ENCODE data around the gene RPL29. TPM values are rescaled to one million over a fixed set of nuclear protein-coding genes. Genes with fewer than 3 reads are reported as not detected.

The RPL29 gene
- total RNA-seq, 1 donor from 2014 or later = 1,352 TPM

DNA sequence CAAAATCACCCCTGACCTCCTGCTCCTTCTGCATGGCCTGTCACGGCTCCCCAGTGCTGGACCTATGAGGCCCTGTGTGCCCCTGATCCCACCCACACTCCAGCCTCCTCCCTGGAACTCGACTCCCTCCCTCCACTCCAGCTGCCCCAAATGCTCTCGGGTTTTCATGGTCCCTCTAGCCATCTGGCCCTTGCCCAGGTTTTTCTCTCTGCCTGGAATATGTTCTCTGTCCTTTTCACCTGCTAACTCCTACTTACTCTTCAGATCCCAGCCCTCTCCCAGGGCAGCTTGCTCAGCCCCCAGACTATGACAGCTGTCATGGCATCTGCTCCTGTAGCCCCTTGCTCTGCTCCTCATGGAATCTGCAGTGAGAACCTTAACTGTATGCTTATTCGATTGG lies 30.3 kb upstream of the RPL29 start:
- intact Hi-C loops (cut with micrococcal nuclease) = no loop called here

DNA sequence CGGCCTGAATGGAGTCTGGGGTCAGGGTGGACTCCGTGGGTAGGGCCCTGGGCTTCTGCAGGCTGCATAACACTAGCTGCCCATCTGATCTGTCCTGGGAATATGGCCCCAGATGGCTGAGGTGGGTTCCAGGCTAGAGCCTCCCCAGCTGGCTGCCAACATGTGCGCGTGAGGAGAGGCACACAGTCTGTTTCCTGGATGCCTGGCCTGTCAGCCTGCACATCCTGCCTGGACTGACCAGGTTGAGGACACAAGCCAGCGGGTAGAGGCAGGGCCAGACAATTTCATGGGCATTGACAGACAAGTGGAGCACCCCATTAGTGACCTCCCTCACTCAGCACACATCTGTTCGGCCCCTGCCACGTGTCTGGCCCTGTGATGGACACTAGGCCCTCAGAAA lies 29.8 kb upstream of the RPL29 start:
- intact Hi-C loops (cut with micrococcal nuclease) = no loop called here

DNA sequence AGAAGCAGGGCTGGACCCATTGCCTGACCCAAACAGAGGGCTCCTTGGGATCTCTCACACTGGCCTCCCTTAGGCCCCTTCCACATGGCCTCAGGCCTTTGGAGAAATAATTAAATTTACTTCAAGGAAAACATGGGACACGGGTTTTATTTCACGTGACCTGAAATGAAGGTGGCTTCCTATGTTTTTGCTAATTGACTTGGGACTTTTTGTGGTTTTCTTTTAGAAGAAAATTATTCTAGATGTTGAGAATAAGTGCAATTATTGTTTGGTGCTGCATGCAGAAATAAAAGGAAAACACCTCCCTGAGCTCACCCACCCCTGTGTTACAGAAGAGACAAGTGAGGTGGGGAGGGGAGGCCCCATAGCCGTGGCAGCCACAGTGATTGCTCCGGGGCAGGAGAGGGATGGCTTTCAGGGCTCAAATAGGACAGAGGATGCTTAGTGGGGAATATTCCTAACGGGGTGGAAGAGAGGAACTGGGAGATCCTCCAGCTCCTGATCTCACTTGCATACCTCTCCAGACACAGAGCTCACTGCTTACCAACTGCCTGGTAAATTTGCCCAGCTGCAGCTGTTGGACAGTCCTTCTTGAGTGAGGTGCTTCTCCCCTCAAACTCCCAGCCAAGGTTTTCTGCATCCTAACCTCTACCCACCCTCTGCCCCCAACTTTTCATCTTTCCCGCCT lies 29.2 kb upstream of the RPL29 start:
- intact Hi-C loops (cut with micrococcal nuclease) = no loop called here

DNA sequence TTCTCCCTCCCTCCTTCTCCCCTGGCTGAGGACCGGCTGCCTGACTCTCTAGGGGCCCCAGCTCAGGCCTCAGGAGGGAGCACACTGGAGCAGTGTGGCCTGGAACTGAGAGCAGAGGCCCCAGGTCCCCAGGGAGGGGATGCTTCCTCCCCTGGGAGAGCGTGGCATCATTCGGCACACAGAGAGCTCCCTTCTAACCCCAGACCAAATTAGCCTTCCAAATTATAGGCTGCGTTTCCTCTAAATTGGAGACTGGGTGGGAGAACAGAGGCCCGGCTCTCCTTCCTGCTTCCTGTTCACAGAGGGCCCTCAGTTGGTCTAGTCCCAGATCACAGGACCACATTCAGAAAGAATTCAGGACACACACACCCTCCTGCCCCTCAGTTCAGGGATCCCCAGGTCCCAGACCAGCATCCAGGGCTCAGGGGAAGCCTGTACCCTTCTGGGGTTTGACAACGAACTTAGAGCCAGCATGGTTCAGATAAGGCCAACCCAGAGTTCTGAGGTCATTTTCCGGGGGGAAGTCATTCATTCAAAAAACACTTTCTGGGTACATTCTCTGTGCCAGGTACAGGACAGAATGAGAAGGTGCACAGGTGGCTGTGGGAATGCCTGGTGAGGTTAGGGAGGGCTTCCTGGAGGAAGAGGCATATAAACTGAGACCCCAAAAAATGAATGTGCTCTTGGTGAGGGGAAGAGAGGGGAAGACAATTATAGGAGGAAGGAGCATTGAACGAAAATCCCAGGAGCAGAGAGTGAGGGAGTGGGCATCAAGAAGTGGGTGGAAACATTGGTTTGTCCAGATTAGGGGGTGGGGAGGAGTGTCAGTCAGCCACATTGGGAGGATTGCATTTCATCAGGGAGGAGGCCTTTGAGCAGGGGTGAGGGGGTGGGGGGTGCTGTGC lies 28.4 kb upstream of the RPL29 start:
- intact Hi-C loops (cut with micrococcal nuclease) = no loop called here

DNA sequence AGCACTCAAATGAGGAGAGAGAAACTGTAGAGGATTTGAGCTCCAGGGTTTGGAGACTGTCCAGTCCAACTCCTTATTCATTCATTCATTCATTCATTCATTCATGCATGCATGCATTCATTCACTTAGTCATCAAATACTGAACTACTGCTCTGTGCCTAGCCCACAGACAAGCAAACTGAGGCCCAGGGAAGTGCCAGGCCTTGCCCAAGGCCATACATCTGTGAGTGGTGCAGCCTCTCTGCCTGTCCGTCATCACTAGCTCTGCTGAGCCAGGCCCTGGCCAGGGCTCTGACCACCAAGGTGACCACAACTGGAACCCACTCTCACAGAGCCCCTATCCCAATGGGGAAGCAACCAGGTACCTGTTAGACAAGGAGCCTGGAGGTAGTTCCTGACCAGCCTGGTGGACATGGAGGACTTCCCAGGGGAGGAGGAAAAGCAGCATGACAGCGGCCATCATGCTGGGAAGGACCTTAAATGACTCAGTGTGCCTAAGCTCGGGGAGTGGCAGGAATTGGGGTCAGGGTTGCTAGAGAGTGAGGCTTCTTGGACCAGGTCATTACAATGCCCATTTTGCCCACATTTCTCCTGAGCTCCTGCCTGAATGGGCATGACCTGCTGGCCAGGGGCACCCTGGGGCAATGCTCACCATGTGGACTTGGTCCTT lies 27.5 kb upstream of the RPL29 start:
- intact Hi-C loops (cut with micrococcal nuclease) = no loop called here

DNA sequence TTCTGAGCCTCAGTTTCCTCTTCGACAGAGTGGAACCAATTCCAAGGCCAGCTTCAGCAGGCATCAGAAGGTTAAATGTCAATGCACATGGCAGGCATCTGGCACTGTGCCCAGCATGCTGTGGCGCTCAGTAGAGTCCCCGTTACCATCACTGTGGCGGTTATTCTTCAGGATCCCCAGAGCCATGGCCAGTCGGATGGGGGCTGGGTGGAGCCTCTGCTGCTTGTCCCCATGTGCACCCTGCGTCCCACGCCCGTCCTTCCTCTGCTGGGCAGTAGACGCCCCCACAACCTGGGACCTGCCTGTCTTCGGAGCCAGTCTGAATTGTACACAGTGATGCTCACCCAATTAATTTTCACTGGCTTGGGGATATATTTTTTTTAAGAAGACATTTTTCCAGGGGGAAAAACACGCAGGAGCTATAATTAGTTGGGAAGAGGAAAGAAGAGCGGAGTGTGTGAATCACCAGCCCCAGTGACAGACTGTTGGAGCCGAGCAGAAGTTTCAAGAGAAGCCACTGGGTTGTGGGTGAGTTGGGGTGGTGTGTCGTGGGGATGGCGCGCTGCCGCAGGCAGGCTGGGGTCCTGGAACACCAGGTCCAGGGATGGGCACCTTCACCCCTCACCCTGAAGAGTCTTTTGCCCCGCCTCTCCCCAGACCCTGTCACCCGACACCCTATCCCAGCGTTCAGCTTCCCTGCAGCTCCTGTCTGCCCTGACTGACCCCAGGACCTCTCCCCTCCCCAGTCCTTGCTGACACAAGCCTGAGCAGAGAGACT lies 26.8 kb upstream of the RPL29 start:
- intact Hi-C loops (cut with micrococcal nuclease) = no loop called here

DNA sequence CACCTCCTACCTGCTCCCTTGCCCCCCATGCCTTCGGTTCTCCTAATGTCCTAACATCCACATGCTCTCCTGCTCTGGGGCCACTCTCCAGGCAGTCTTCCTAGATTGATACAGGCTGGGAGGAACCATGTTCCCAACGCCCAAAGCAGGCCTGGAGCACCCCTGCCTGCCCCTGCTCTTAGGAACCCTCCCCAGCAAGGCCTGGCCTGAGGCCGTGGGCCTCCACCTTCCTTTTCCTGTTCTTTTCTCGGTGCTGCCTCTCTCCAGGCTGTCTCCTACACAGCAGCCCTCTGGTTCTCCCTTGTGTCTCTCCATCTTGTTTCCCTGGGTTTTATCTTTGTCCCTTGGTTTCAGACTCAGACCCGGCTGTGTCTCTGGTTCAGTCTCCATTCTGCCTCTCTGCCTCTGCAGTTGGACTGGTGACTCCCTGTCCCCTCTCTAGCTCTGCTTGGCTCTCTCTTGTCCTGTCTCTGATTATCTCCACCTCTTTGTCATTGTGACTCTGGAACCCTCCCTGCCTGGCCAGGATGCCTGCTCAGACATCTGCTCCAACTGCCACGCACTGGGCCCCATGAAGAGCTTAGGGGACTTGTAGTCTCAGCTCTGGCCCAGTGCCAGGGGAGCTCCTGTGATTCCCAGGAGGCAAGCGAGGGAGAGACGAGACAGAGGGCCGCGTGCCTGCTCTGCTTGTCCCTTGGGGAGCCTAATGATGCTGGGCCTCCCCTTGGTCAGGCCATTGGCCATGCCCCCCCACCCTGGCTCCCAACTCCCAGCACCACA lies 26.0 kb upstream of the RPL29 start:
- intact Hi-C loops (cut with micrococcal nuclease) = no loop called here

DNA sequence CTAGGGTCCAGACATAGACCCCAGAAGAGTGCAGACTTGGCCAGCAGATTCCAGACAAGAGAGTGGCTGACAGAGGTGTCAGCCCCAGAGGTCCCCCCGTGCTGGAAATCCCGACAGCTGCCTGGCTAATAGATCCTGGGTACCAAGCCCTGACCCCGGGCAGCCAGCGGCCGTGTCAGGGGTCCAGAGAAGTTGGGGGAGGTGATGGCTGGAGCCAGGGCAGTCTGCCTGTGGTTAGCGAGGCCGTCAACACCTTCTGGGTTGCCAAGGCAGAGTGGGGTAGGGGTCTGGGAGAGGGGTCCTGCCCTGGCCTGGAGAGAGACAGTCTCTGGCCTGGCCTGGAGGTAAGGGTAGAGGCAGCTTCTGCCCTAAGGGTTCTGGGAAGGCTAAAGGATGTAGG lies 25.1 kb upstream of the RPL29 start:
- intact Hi-C loops (cut with micrococcal nuclease) = no loop called here

DNA sequence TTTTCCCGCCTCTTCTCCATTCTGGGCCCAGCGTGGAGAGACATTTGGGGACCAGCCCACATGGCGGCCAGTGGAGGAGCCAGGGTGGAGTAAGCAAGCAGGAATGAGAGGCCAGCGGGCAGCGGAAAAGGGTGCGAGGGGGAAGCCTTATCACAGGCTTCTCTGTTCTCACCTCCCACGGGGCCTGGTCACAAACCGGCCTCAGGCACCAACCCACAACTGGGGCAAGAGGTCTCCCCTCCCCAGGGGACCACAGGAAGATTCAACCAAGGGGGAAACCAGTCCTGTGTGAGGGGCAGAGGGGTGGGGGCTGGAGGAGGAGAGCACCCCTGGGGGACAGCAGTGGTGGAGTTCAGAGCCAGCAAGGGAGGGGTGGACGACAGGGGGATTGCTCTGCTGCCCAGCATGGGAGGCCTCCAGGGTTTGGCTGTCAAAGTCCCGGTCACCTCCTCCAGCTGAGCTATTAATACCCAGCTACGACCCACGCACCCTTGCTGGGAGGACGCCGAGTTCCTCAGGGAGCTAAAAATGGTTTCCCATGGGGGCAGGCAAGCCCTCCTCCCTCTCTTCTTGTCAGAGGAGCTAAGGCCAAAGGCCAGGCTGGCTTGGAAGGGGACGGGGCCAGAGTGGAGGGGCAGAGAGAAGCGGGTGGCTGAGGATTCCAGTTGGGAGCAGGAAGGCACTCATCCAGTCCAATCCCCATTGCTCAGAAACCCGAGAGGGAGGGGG lies 23.8 kb upstream of the RPL29 start:
- intact Hi-C loops (cut with micrococcal nuclease) = no loop called here

DNA sequence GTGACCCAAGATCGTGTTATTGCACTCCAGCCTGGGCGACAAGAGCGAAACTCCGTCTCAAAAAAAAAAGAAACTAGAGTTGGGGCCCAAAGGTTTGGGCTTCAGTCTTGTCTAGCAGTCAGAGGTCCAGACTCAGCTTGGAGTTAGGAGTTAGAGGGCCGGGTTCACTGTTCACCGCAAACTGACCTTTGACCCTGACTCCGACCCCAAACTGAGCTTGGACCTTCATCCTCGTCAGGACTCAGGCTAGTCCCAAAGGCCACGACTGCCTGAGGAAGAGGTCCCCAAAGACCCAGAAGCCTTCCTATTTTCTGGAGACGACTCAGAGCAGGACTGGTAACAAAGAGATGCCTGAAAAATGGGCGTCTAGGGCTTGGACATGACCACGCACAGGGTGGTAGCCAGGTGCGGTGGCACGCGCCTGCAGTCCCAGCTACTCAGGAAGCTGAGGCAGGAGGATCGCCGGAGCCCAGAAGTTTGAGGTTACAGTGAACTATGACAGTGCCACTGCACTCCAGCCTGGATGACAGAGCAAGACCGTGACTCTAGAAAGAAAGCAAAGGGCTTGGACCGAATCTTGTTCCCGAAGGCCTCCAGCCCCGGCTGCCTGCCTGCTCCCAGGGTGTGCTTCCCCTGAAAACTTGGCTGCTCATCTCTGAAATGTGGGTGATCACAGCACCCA lies 22.8 kb upstream of the RPL29 start:
- intact Hi-C loops (cut with micrococcal nuclease) = no loop called here

DNA sequence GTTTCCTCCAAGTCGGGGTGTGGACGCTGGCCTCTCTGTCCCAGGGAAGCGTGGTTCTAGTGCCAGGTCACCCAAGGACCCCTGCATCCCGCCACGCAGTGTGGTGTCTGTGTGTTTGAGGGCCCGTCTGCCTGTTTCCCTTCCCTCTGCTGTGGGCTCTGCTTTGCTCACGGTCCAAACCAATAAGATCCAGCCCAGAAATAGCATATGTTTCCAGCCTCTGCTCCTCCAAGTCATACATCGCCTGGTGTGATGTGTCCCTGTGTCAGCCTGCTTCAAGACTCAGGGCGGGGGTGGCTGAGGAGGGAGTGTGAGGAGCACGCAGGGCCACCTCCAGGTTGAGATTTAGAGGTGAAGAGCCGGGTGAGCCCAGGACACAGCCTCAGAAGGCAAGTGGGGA lies 21.9 kb upstream of the RPL29 start:
- intact Hi-C loops (cut with micrococcal nuclease) = no loop called here

DNA sequence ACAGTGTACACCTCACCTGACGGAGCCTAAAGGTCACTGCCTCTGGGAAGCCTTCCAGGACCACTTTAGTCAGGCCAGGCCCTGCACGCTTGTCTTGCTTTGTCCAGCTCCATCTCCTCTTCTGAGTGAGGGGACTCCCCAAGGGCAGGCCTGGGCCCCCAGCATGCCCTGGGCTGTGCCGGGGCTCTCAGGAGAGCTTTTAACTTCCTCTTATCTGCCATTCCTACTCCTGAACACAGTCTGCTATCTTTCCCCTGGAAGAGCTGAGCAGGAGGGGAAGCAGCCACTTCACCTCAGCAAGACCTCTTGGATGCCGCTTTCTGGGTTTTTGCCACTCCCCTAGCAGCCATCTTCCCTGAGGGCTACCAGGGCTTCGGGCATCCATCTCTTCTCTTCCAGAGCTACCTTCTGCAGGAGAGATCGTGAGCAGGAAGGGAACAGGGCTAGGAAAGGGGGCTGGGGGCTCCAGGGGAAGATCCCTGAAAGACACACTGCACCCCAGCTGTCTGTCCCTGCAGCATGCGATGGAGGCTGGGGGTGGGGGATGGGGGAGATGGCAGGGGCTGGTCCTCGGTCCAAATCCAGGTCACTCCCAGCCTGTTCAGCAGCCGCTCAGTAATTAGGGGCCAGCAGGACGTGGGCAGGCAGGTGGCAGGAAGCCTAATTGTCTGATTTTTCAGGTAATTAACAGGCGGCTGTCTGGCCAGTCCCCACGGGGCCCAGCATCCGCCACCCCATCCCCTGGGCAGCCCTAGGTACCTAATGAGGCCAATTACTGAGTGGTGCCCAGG lies 19.9 kb upstream of the RPL29 start:
- intact Hi-C loops (cut with micrococcal nuclease) = no loop called here

DNA sequence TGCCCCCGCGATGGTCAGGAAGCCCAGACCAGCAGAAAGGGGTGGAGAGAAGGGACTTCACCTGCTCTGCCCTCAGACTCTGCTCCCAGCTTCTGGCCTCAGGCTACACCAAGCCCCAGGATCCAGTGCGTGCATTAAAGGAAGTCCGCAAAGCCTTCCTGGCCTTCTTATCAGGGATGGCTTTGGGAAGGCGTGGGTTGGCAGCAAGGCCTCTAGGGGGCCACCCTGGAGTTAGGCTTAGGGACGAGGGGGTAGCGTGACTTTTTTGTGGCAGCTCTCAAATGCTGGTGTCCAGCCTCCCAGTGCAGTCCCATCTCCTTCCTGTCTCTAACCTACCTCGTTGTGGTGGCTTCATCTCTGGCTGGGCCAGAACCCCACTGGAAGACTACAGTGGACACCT lies 18.9 kb upstream of the RPL29 start:
- intact Hi-C loops (cut with micrococcal nuclease) = no loop called here

DNA sequence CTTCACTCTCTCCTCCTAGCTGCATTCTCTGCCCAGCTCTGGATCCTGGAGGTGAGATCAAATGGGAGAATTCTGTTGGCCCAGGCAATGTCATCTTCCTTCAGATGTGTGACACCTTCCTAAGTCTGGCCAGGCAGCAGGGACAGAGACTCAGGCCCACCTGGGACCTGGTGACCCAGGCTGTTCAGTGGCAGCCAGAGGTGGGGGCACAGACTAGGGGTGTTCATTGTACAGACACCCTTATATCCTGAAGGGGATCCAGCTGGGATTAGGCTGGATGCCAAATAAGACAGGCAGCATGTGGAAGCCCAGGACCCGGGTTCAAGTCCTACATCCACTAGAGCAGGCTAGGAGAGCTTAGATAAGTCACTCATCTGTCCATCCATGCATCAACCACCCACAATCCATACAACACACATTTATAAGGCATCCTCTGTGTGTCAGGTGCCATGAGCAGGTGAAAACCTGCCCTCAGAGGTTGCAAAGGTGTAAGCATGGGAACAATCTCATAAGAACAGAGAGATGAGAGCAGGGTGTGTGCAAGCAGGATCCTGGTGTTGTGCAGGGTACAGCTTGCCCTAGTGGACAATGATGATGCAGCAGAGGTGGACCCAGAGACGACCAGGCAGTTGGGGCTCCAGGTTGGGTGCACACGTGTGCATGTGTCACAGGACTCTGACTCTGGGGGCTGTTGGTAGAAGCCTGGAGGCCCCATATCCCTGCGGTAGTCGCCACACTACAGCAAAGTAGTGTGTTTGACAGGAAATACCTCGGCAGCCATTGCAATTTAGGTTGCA lies 18.3 kb upstream of the RPL29 start:
- intact Hi-C loops (cut with micrococcal nuclease) = no loop called here

DNA sequence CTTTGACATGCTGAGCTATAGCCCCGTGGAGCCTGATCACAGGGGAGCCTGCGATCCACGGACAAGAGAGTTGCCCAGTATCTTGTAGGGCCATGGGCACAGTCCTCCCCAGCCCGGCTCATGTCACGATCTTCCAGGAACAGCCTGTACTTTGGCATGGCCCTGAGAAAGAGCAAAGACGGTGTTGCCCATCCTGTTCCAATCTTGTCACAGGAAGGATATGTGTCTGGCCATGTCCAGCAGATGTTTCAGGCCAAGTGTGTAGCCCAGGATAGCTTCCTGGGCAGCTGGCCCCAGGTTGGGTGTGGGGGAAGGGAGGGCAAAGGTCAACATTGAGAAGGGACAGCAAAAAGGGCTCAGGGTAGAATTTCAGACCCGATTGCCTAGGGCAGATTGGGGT lies 17.0 kb upstream of the RPL29 start:
- intact Hi-C loops (cut with micrococcal nuclease) = no loop called here

DNA sequence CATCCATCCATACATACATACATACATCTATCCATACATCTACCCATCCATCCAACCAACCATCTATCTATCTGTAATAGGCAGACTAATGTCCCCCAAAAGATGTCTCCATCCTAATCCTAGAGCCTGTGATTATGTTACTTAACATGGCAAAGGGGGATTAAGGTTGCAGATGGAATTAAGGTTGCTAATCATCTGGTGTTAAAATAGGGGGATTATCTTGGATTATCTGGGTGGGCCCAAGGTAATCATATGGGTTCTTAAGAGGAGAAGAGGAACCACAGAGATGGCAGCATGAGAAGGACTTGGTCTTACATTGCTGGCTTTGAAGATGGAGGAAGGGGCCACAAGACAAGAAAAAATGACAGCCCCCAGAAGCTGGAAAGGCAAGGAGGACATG lies 14.7 kb upstream of the RPL29 start:
- intact Hi-C loops (cut with micrococcal nuclease) = no loop called here

DNA sequence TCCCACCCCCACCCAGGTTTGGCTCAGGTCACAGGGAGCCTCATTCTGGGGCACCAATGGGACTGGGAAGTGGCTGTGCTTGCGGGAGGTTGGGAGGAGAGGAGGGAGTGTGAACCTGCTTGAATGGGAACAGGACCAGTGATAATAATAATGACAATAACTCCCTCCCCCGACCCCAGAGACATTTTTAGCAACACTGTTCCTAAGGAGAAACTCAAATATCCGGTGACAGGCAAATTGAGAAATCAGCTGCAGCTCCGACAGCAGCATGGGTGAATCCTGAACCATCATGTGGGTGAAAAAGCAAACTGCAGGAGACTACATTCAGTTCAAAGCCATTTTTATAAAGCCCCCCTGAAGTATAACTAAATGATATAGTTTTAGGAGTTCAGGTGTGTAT lies 11.6 kb upstream of the RPL29 start:
- intact Hi-C loops (cut with micrococcal nuclease) = loop anchor here (10.0 kb wide), 1 partner anchor 338 kb away; no protein-coding TSS in a partner anchor

DNA sequence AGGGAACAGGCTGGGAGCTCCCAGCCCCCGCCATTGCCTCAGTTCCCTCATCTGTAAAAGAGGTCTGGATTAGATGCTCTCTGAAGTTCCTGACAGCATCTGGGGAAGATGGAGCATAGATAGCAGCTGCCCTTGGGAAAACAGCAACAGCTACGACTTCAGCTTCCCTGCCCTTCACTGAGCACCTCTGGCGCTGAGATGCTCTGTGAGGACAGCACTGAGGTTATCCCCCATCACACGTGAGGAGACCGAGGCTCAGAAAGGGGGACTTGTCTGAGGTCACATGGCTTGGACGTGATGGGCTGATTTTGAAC lies 11.1 kb upstream of the RPL29 start:
- intact Hi-C loops (cut with micrococcal nuclease) = loop anchor here (10.0 kb wide), 1 partner anchor 338 kb away; no protein-coding TSS in a partner anchor
